ENCODE results near the gene CPN1.

The CPN1 gene

GRCh38 chr10:100004805-100005510 lies 76.7 kb downstream of the CPN1 start:
- Histone ChIP-seq H3K36me3 (replicated peaks; ENCODE audit: low read depth, low read length) (no peaks in the 10 kb centered on the region), H3K4me2 (ENCODE audit: low read length) (no peak overlapping the region), H2AFZ (ENCODE audit: low read depth, low read length) (no peak overlapping the region), H3K9ac (ENCODE audit: low read length) (no peak overlapping the region), H3K4me1 (ENCODE audit: low read length) (peaks cover 12% of the 10 kb centered on the region), H3K79me2 (ENCODE audit: low read length) (no peaks in the 10 kb centered on the region), H3K27me3 (ENCODE audit: low read depth, low read length) (peaks cover 23% of the 10 kb centered on the region), H4K20me1 (ENCODE audit: insufficient read depth, low read length) (no peaks in the 10 kb centered on the region), H3K27ac (ENCODE audit: low read length) (no peak overlapping the region), H3K4me3 (ENCODE audit: low read length) (no peak overlapping the region), H3K9me3 (ENCODE audit: insufficient read depth, low read length) (no peaks in the 10 kb centered on the region)
- TF ChIP-seq CTCF (IDR thresholded peaks at IDR 0.05; ENCODE audit: low read depth, low read length), result no peak
- no peak for TF ChIP-seq EZH2phosphoT487 (IDR thresholded peaks at IDR 0.05; ENCODE audit: low read depth)

- H3K4me1 ChIP-seq (ENCODE audit: low read length), result no peaks in the 10 kb centered on the region
- no peaks in the 10 kb centered on the region for H3K79me2 ChIP-seq (ENCODE audit: low read length)
- H3K9me3 ChIP-seq (ENCODE audit: insufficient read depth, low read length), result no peaks in the 10 kb centered on the region
- no peak overlapping the region for H2AFZ ChIP-seq (ENCODE audit: low read depth, low read length)
- no peaks in the 10 kb centered on the region for H4K20me1 ChIP-seq (ENCODE audit: insufficient read depth, low read length)
- no peak overlapping the region for H3K4me2 ChIP-seq (ENCODE audit: low read length)
- no peak overlapping the region for H3K27ac ChIP-seq (ENCODE audit: low read length)
- H3K4me3 ChIP-seq (ENCODE audit: low read length), result no peak overlapping the region
- H3K9ac ChIP-seq (ENCODE audit: low read length), result no peak overlapping the region
- TF ChIP-seq CTCF (IDR thresholded peaks at IDR 0.05; ENCODE audit: low read depth, low read length) (no peak), EZH2phosphoT487 (IDR thresholded peaks at IDR 0.05; ENCODE audit: low read depth) (no peak)
- no peaks in the 10 kb centered on the region for H3K27me3 ChIP-seq (ENCODE audit: low read depth, low read length)
- no peaks in the 10 kb centered on the region for H3K36me3 ChIP-seq (replicated peaks; ENCODE audit: low read depth, low read length)
Measured at GRCh38 chr10:100000109-100000644, 81.5 kb downstream of the CPN1 start.

- Histone ChIP-seq H2AFZ (ENCODE audit: low read depth, low read length) (no peak overlapping the region), H3K4me2 (ENCODE audit: low read length) (no peak overlapping the region), H3K4me3 (ENCODE audit: low read length) (no peak overlapping the region), H3K4me1 (ENCODE audit: low read length) (no peaks in the 10 kb centered on the region), H3K79me2 (ENCODE audit: low read length) (no peaks in the 10 kb centered on the region), H4K20me1 (ENCODE audit: insufficient read depth, low read length) (no peaks in the 10 kb centered on the region), H3K9me3 (ENCODE audit: insufficient read depth, low read length) (no peaks in the 10 kb centered on the region), H3K9ac (ENCODE audit: low read length) (no peak overlapping the region), H3K36me3 (replicated peaks; ENCODE audit: low read depth, low read length) (no peaks in the 10 kb centered on the region), H3K27me3 (ENCODE audit: low read depth, low read length) (no peaks in the 10 kb centered on the region), H3K27ac (ENCODE audit: low read length) (no peak overlapping the region)
- TF ChIP-seq CTCF (IDR thresholded peaks at IDR 0.05; ENCODE audit: low read depth, low read length) (no peak), EZH2phosphoT487 (IDR thresholded peaks at IDR 0.05; ENCODE audit: low read depth) (no peak)
Measured at GRCh38 chr10:99999319-100000108, 82.2 kb downstream of the CPN1 start.

- no peaks in the 10 kb centered on the region for H3K79me2 ChIP-seq (ENCODE audit: low read length)
Measured at GRCh38 chr10:99998889-99999288, 82.8 kb downstream of the CPN1 start.

More at GRCh38 chr10:99998889-99999288, 82.8 kb downstream of the CPN1 start:
- Histone ChIP-seq H3K27me3 (ENCODE audit: low read depth, low read length) (no peaks in the 10 kb centered on the region), H3K9me3 (ENCODE audit: insufficient read depth, low read length) (no peaks in the 10 kb centered on the region), H3K4me3 (ENCODE audit: low read length) (no peak overlapping the region), H3K36me3 (replicated peaks; ENCODE audit: low read depth, low read length) (no peaks in the 10 kb centered on the region), H3K27ac (ENCODE audit: low read length) (no peak overlapping the region), H4K20me1 (ENCODE audit: insufficient read depth, low read length) (no peaks in the 10 kb centered on the region), H3K4me1 (ENCODE audit: low read length) (no peaks in the 10 kb centered on the region), H3K4me2 (ENCODE audit: low read length) (no peak overlapping the region), H3K9ac (ENCODE audit: low read length) (no peak overlapping the region), H2AFZ (ENCODE audit: low read depth, low read length) (no peak overlapping the region)
- no peak for TF ChIP-seq EZH2phosphoT487 (IDR thresholded peaks at IDR 0.05; ENCODE audit: low read depth)
- TF ChIP-seq CTCF (IDR thresholded peaks at IDR 0.05; ENCODE audit: low read depth, low read length), result no peak
